KG1 (cell line): ENCODE data around the gene HERC2.
"Not testable (repeated sequence)": the region's sequence is repeated elsewhere in the genome, so short reads cannot be mapped to it uniquely, and the experiment has no call there.

Experiments
- DNase-seq: peaks from one replicate; lab custom pipeline; 2025; lab: John Stamatoyannopoulos, UW

Gene HERC2

GRCh38 chr15:28281876-28282275, 40.1 kb downstream of the HERC2 start:
- no peak for DNase-seq

DNA sequence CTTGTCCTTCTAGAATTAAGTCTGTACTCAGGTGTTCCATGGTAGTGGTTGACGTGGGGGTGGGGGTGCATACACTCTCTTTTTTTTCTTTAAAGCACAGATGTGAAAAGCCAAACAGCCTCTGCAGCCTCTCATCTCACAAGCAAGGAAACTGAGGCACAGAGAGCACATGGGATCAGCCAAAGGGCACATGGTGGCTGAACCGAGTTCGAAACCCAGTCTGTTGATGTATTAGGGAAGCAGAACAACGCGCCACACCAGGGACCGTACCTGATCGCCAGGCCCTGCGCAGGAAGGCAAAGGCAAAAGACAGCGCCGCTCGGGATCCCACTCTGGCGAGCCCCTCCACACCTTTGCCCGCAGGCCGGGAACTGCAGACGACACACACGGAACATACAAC, 47.3 kb downstream of the HERC2 start:
- no peak for DNase-seq

- DNase-seq, result no peak
These were observed 47.9 kb downstream of the HERC2 start for GRCh38 chr15:28273873-28274610.

DNA sequence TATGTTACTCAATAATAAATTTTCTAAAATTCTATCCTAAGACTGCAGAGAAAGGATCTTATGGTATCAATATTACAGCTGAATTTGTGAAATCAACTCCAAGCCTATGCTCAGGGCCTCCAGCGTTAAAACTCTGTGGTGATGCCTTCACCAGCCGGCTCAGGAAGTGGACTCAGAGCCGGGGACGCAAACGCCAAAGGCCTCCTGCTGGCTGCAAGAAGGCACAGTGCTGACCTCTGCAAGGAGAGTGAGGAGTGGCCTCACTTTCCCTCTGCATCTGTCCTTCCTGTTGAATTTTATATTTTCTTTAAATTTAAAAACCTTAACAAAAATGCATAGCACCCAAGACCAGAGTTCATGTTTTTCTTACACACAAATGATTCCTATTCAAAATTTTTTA, 48.5 kb downstream of the HERC2 start:
- DNase-seq, result no peak

DNA sequence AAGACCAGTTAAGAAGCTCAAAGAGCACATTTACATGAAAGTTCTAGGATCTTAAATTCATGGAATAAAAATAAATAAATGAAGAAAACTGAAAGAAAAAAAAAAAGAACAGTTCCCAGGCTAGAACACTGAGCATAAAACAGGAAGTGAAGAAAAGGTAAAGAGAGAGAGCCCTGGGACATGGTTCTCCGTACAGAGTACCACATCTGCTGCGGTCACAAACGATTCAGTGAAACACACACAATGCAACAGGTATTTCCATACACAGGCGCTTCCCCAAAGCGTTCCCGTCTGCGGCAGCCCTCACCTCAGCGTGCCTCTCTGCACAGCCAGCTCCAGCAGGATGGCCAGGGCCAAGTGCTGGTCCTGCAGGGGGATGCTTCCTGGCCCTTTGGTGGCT, 49.4 kb downstream of the HERC2 start:
- no peak for DNase-seq

DNA sequence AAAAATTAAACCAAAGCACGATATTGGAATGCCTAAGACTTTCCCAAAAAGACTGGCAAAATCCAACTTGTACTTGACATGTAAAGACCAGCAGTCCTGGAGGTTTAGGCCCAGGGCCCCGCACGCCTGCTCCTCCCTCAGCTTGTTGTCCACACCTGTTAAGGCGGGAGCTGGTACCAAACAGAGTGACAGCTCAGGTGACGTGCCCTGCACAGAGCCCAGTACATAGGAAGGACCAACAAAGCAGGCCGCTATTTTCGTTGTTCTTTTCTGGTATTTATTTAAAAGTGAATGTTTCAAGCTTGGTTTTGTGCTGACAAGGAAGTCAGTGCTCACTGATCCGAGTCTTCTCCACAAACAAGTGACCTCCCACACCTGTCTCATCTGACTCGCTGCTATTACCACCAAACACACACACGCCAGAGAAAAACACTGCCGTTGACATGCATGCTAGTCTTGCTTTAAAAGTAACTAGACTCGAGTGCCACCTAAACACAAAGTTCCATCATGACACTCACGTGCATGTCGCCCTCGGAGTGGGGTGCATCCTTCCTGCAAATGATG, 50.2 kb downstream of the HERC2 start:
- DNase-seq, result no peak

DNA sequence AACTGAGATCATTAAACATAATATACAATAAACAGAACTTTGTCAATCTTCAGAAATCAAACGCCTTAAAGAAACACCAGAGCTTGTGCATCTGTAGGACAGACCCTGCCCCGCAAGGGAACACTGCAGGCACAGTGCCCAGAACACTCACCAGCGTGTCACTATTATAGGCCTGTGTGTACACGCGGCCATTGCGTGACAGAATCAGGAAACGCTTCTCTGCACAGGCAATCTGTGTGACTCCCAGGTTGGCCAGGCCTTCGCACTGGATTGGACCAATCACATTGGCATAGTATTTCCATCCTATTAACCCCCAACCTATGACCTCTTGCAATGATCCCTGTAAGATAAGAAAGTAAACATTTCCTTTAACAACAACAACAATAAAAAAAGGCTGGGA, 52.9 kb downstream of the HERC2 start:
- DNase-seq, result no peak

DNA sequence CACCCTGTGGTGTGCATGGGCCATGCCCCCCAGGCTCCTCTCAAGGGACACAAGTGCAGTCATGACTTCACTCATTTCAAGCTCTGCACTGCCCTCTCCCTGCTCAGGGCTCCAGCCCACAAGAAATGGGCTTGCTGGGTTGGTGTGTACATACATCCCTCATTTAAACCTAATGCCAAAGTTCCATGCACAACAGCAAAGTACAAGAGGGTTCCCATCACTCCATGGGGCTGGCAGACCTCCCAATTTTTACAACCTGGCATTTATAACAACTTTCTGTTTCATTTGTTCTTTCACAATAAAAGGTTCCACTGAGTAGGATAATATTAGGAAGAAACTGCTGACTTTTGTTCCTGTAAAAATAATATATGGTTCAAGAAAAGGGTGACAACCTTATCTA, 54.3 kb downstream of the HERC2 start:
- DNase-seq, result no peak

DNA sequence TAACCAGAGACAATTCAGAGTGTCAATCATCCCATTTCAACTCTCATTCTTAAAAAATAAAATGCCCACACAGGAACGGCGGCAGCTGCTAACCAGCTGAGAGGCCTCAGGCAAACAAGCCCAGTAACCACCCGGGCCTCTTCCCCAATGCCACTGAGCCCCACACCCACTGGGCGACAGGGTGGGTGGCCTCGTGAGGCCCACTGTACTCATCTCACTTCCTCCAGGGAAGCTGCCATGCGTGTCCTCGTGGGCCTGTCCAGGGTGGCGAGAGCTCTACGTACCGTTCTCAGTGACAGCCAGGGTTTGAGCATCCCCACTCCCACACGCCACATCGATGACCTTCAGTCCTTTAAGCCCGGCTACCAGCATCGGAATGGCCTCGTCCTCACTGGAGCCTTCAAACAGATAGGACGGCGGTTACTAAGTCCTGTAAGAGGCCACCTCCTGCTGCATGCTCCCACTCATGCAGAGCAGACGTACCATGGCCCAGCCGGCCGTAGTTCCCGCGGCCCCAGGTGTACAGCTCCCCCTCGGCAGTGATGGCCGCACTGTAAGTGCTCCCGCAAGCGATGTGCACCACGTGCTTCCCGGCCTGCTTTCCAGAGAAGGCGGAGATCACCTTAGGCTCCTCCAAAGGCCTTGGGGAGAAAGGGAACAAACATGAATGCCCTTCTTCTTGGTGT, 56.5 kb downstream of the HERC2 start:
- DNase-seq, result no peak

- DNase-seq, result no peak
These were observed 57.8 kb downstream of the HERC2 start for GRCh38 chr15:28264166-28264565.

DNA sequence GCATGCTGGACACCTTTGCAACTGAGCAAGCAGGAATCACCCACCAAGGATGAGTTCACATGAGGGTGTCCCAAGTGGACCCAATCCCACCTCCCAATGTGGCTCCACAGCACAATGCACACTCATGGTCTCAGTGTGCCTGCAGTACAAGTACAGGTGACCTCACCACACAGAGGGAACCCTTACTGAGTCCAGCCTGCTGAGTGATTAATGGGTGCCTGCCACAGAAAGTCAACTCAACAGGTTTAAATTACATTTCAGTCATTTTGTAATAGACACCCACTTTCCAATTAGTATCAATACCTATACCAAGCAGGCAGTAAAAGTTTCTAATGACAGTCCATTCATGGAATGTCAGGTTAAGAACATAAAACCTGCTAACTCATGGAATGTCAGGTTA, 59.5 kb downstream of the HERC2 start:
- DNase-seq, result no peak

GRCh38 chr15:28260722-28261121, 61.3 kb downstream of the HERC2 start:
- DNase-seq, result no peak

DNA sequence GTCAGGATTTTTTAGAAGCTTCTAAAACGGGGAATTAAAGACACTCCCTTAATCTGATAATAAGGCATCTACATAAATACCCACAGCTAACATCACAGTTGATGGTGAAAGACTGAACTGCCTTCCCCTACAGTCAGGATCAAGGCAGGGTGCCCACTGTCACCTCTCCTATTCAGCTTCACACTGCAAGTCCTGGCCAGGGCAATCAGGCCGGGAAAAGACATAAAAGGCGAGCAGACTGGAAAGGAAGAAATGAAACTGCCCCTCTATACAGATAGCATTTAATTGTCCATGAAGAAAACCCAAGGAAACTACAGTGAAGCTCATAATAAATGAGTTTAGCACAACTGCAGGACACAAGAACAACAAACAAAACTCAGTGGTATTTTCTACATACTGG, 61.7 kb downstream of the HERC2 start:
- DNase-seq, result no peak

DNA sequence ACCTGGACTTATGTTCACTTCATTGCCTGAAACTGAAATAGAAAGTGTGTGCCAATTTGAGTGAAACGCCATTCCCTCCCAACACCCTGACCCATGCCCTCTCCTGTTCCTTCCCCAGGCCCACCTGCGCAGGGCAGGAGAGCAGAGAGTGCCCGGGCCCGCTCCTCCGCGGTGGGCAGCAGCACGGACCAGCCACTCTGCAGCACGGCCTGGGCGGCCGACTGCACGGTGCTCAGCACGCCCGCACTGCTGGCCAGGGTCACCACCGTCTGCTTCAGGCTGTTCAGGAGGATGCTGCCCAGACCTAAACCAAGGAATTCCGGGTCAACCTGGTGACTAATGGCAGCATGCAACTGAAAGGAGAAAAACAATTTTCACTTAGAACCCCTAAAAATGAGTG, 66.0 kb downstream of the HERC2 start:
- DNase-seq, result no peak

- no peak for DNase-seq
These were observed 69.1 kb downstream of the HERC2 start for GRCh38 chr15:28252831-28253230.

- no peak for DNase-seq
These were observed 75.4 kb downstream of the HERC2 start for GRCh38 chr15:28246605-28247004.

GRCh38 chr15:28243901-28244300, 78.1 kb downstream of the HERC2 start:
- DNase-seq, result no peak

DNA sequence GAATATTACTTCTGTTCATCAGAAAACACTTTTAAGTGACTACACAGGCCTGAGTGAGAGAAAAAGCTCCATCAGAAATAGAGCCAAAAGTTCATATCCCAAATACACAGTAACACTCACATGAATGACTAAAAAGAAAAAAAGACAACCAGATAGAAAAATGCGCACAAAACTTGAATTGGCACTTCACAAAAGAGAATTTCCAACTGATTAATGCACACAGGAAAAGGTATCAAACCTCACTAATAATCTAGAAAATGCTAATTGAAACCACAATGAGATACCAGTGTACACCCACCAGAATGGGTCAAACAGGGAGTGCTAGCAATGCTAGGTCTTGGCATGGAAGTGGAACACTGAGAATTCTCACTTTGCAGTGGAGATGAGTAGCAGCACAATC, 78.6 kb downstream of the HERC2 start:
- no peak for DNase-seq

GRCh38 chr15:28238296-28238695, 83.7 kb downstream of the HERC2 start:
- DNase-seq, result not testable (repeated sequence)

GRCh38 chr15:28231743-28232142, 90.2 kb downstream of the HERC2 start:
- DNase-seq, result not testable (repeated sequence)

GRCh38 chr15:28231336-28231735, 90.6 kb downstream of the HERC2 start:
- DNase-seq, result not testable (repeated sequence)

- DNase-seq, result not testable (repeated sequence)
These were observed 92.9 kb downstream of the HERC2 start for GRCh38 chr15:28228990-28229640.

DNA sequence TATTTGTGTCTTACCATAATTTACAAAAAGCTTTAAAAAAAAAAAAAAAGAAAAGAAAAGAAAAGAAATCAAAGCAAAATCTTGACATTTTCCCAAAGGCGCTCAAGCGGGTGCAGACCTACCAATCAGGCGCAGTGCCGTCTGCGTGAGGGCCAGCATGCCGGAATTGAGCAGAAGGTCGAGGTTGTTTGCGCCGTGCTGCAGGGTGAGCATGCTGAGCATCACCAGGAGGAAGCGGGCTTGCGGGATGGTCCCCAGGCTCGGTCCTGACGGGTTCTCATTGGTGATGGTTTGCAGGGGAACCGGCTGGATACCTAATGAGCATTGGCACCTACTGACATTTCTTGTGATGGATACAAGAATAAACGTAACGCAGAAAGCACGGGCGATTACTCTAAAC, 93.9 kb downstream of the HERC2 start:
- no peak for DNase-seq
